B cell (primary cell): ENCODE results near the gene EFNA2. TPM values are rescaled to one million over a fixed set of nuclear protein-coding genes. Genes with fewer than 3 reads are reported as not detected.

ENCODE experiments used
- ATAC-seq: fragments of 200-7000 bp; cut with Tn5 transposase; one replicate; pipeline ENCODE4 v1.10.0; 2021; ENCODE audit warnings: low read depth, mild to moderate bottlenecking, moderate number of reproducible peaks, moderate library complexity
- CTCF ChIA-PET: fragments of 350-600 bp; sonication (Branson Sonifier 250); formaldehyde crosslinking; loops from one replicate; lab custom pipeline; 2021; ENCODE audit warnings: antibody characterized with exemption, inconsistent platforms; lab: Charles Lee
- POLR2A ChIA-PET: fragments of 350-600 bp; sonication (Branson Sonifier 250); formaldehyde crosslinking; loops from one replicate; lab custom pipeline; 2021; ENCODE audit warnings: antibody characterized with exemption; lab: Charles Lee
- DNase-seq: peaks from one replicate; pipeline ENCODE4 v3.0.0; 2013
- H2AFZ ChIP-seq: 2 replicates; pipeline ENCODE4 v1.6.1; 2012; ENCODE audit warnings: mild to moderate bottlenecking, low read depth, low read length; ENCODE audit not compliant: insufficient read depth, poor library complexity, severe bottlenecking
- H3K27ac ChIP-seq, 2 donors: 1 replicate in 1 of 2; 2 replicates in 1 of 2; pipeline ENCODE4 v1.5.1; 2012 to 2013; ENCODE audit warnings: low read length in 2 of 2, mild to moderate bottlenecking in 2 of 2, moderate library complexity in 1 of 2
- H3K27me3 ChIP-seq, 4 experiments: fragments of 200-600 bp in 1 of 4; sonication (generic) in 1 of 4; replicated peaks in 1 of 4; 1 replicate in 2 of 4; 2 replicates in 2 of 4; pipeline versions ENCODE4 v1.6.1 to v1.7.0; 2013 to 2016; ENCODE audit warnings: low read length in 3 of 4, mild to moderate bottlenecking in 2 of 4, mixed read lengths in 1 of 4, moderate library complexity in 1 of 4; ENCODE audit not compliant: insufficient read depth in 4 of 4, control insufficient read depth in 3 of 4; ENCODE audit errors: control extremely low read depth in 1 of 4
- H3K36me3 ChIP-seq, 2 experiments: replicated peaks in 1 of 2; 1 replicate in 1 of 2; 2 replicates in 1 of 2; pipeline versions ENCODE4 v1.6.1 to v1.7.1; 2013; ENCODE audit warnings: low read length in 1 of 2; ENCODE audit not compliant: insufficient read depth in 2 of 2, control insufficient read depth in 1 of 2; ENCODE audit errors: control extremely low read depth in 1 of 2, extremely low read depth in 1 of 2
- H3K4me1 ChIP-seq, 2 donors: fragments of 200-600 bp in 1 of 2; sonication (generic) in 1 of 2; 1 replicate in 1 of 2; 2 replicates in 1 of 2; pipeline versions ENCODE4 v1.5.1 to v1.6.1; 2013 to 2017; ENCODE audit warnings: low read length in 2 of 2; ENCODE audit not compliant: control insufficient read depth in 2 of 2, insufficient read depth in 2 of 2
- H3K4me2 ChIP-seq: replicated peaks from 2 replicates; pipeline ENCODE3; 2012; ENCODE audit warnings: mild to moderate bottlenecking, low read depth, low read length; ENCODE audit not compliant: poor library complexity, severe bottlenecking
- H3K4me3 ChIP-seq, 5 experiments: fragments of 200-600 bp in 1 of 5; sonication (generic) in 1 of 5; 1 replicate in 3 of 5; 2 replicates in 2 of 5; pipeline versions ENCODE4 v1.5.1 to v1.7.0; 2011 to 2016; ENCODE audit warnings: low read length in 4 of 5, mild to moderate bottlenecking in 4 of 5, low read depth in 2 of 5, control low read depth in 1 of 5, moderate library complexity in 1 of 5; ENCODE audit not compliant: insufficient read depth in 1 of 5; ENCODE audit errors: control extremely low read depth in 1 of 5, extremely low read depth in 1 of 5
- H3K79me2 ChIP-seq: fragments of 200-600 bp; sonication (generic); one replicate; pipeline ENCODE4 v1.6.0; 2016; ENCODE audit warnings: low read length; ENCODE audit not compliant: control insufficient read depth, insufficient read depth
- H3K9ac ChIP-seq: fragments of 200-600 bp; sonication (generic); 2 replicates; pipeline ENCODE4 v1.6.1; 2017; ENCODE audit warnings: mild to moderate bottlenecking, low read length, moderate library complexity
- H3K9me3 ChIP-seq, 3 donors: one replicate each; pipeline versions ENCODE4 v1.6.1 to v1.7.1; 2013; ENCODE audit warnings: low read length in 2 of 3; ENCODE audit not compliant: control insufficient read depth in 2 of 3, insufficient read depth in 1 of 3; ENCODE audit errors: control extremely low read depth in 1 of 3
- H4K20me1 ChIP-seq: 2 replicates; pipeline ENCODE4 v1.6.0; 2012; ENCODE audit warnings: mild to moderate bottlenecking, low read length; ENCODE audit not compliant: insufficient read depth, control insufficient read depth, poor library complexity, severe bottlenecking
- H3K27ac Mint-ChIP-seq: one replicate; pipeline ENCODE4 v1.8.0; 2021; ENCODE audit warnings: mixed read lengths
- H3K27me3 Mint-ChIP-seq: one replicate; pipeline ENCODE4 v1.8.0; 2021; ENCODE audit warnings: mixed read lengths
- H3K4me1 Mint-ChIP-seq: one replicate; pipeline ENCODE4 v1.8.0; 2021; ENCODE audit warnings: mixed read lengths
- H3K4me3 Mint-ChIP-seq: one replicate; pipeline ENCODE4 v1.8.0; 2021; ENCODE audit warnings: mixed read lengths
- H3K9me3 Mint-ChIP-seq: one replicate; pipeline ENCODE4 v1.8.0; 2022; ENCODE audit warnings: mixed read lengths; ENCODE audit not compliant: insufficient read depth
- CTCF ChIP-seq: fragments of 200-600 bp; IDR thresholded peaks from one replicate; pipeline ENCODE4 v1.8.0; 2022; ENCODE audit warnings: antibody characterized with exemption, mild to moderate bottlenecking
- EZH2 ChIP-seq: IDR thresholded peaks from 2 replicates; pipeline ENCODE4 v1.6.1; 2012; ENCODE audit warnings: borderline replicate concordance, low read depth, mild to moderate bottlenecking, moderate library complexity, low read length; ENCODE audit not compliant: insufficient read depth, poor library complexity, severe bottlenecking
- WGBS: methylation state at CpG from one replicate; pipeline ENCODE4 v1.1.5; 2013; ENCODE audit warnings: missing lambda C conversion rate; ENCODE audit not compliant: insufficient coverage; 5-methylcytosine and 5-hydroxymethylcytosine counted together
- intact Hi-C: fragments of 100-400 bp; cut with micrococcal nuclease; formaldehyde crosslinking; loops from one replicate; pipeline ENCODE4 v1.10.0; 2022
- polyA plus RNA-seq: library from polyadenylated mRNA; depleted of rRNA; stranded (reverse); fragments of >200 nt; gene quantifications from 2 replicates; pipeline ENCODE4 v1.2.3, GENCODE V29; 2012
- total RNA-seq, 2 donors: library from RNA; stranded (reverse); fragments of 120-200 nt in 1 of 2; gene quantifications; 1 replicate in 1 of 2; 2 replicates in 1 of 2; pipeline versions ENCODE4 v1.2.3 to v1.2.4, GENCODE V29; 2013 to 2022

Gene EFNA2
- total and polyA plus RNA-seq, 2 donors (not counting 1 experiment from before 2014, with no cell fraction given): not detected

GRCh38 chr19:1321539-1321938 lies 35.9 kb downstream of the EFNA2 start:
- 90% methylated on average over 9 of the region's 9 CpGs for WGBS
- Histone ChIP-seq H3K9ac (no peak overlapping the region), H3K4me3 (no peak overlapping the region), H3K4me2 (no peak overlapping the region), H3K27ac (no peak overlapping the region), H2AFZ (no peak overlapping the region), H3K27me3 (peaks cover 0 to 70% (median 28%) of the 10 kb centered on the region in 4 experiments), H3K9me3 (peaks cover 0 to 18% (median 0%) of the 10 kb centered on the region in 3 donors), H3K4me1 (peaks cover 12 to 15% of the 10 kb centered on the region in 2 donors), H3K36me3 (no peaks in the 10 kb centered on the region), H3K79me2 (no peaks in the 10 kb centered on the region), H4K20me1 (no peaks in the 10 kb centered on the region)
- Mint-ChIP-seq H3K27me3 (peaks cover 34% of the 10 kb centered on the region), H3K9me3 (no peaks in the 10 kb centered on the region), H3K4me1 (peaks cover 2% of the 10 kb centered on the region), H3K27ac (no peak overlapping the region), H3K4me3 (no peak overlapping the region)
- DNase-seq: no peak
- TF ChIP-seq EZH2 (no peak), CTCF (no peak)
- no peak for ATAC-seq
- intact Hi-C loops: no loop called here
- POLR2A ChIA-PET: no interaction called here
- CTCF ChIA-PET: no interaction called here

- Mint-ChIP-seq H3K9me3 (no peaks in the 10 kb centered on the region), H3K4me1 (peaks cover 2% of the 10 kb centered on the region), H3K4me3 (no peak overlapping the region), H3K27ac (no peak overlapping the region), H3K27me3 (peaks cover 34% of the 10 kb centered on the region)
- Histone ChIP-seq H3K4me1 (peaks cover 12 to 15% of the 10 kb centered on the region in 2 donors), H3K9me3 (peaks cover 0 to 17% (median 0%) of the 10 kb centered on the region in 3 donors), H2AFZ (no peak overlapping the region), H4K20me1 (no peaks in the 10 kb centered on the region), H3K79me2 (no peaks in the 10 kb centered on the region), H3K9ac (no peak overlapping the region), H3K36me3 (no peaks in the 10 kb centered on the region), H3K27ac (no peak overlapping the region), H3K4me3 (no peak overlapping the region), H3K27me3 (peaks cover 0 to 62% (median 25%) of the 10 kb centered on the region in 4 experiments), H3K4me2 (no peak overlapping the region)
- ChIA-PET POLR2A (no interaction called here), CTCF (no interaction called here)
- DNase-seq (no peak), ATAC-seq (no peak)
- WGBS: 94% methylated on average over 16 of the region's 16 CpGs
- intact Hi-C loops: no loop called here
- TF ChIP-seq EZH2 (no peak), CTCF (no peak)
These were observed 36.7 kb downstream of the EFNA2 start for GRCh38 chr19:1322198-1322981.
